OCI-LY1 (cell line): ENCODE results near the gene UBASH3B.

Experiments
- H2AFZ ChIP-seq: fragments of 200-600 bp; sonication (generic), shearing (Covaris generic); 2 replicates; pipeline ENCODE4 v1.6.0; 2014; ENCODE audit warnings: antibody characterized with exemption, mild to moderate bottlenecking, low read length
- H3F3A ChIP-seq: fragments of 200-600 bp; sonication (generic), shearing (Covaris generic); 2 replicates; pipeline ENCODE4 v1.6.0; 2014; ENCODE audit warnings: mild to moderate bottlenecking, antibody characterized with exemption, low read length, moderate library complexity; ENCODE audit not compliant: insufficient read depth
- H3K27ac ChIP-seq: fragments of 200-600 bp; sonication (generic); 2 replicates; pipeline ENCODE4 v1.5.1; 2014; ENCODE audit warnings: low read length, mixed run types, mild to moderate bottlenecking, low read depth; ENCODE audit not compliant: poor library complexity, severe bottlenecking
- H3K27me3 ChIP-seq: fragments of 200-600 bp; sonication (generic); 2 replicates; pipeline ENCODE4 v1.6.0; 2014; ENCODE audit warnings: antibody characterized with exemption, mild to moderate bottlenecking, low read length, moderate library complexity; ENCODE audit not compliant: insufficient read depth
- H3K36me3 ChIP-seq: fragments of 200-600 bp; sonication (generic); 2 replicates; pipeline ENCODE4 v1.6.1; 2014; ENCODE audit warnings: mild to moderate bottlenecking, antibody characterized with exemption, low read length, moderate library complexity, mixed read lengths; ENCODE audit not compliant: insufficient read depth
- H3K4me1 ChIP-seq: fragments of 200-600 bp; sonication (generic); 2 replicates; pipeline ENCODE4 v1.5.1; 2014; ENCODE audit warnings: mild to moderate bottlenecking, low read length, moderate library complexity; ENCODE audit not compliant: insufficient read depth, severe bottlenecking
- H3K4me2 ChIP-seq: fragments of 200-600 bp; sonication (generic), shearing (Covaris generic); 2 replicates; pipeline ENCODE4 v1.6.1; 2014; ENCODE audit warnings: low read length
- H3K4me3 ChIP-seq: fragments of 200-600 bp; sonication (generic); 2 replicates; pipeline ENCODE4 v1.5.1; 2014; ENCODE audit warnings: low read length, low read depth, mild to moderate bottlenecking, mixed read lengths; ENCODE audit not compliant: poor library complexity, severe bottlenecking
- H3K79me2 ChIP-seq: fragments of 200-600 bp; shearing (Covaris generic); 2 replicates; pipeline ENCODE4 v1.6.1; 2016; ENCODE audit warnings: mixed run types, low read length, mixed read lengths; ENCODE audit not compliant: insufficient read depth
- H3K9ac ChIP-seq: fragments of 200-600 bp; sonication (generic), shearing (Covaris generic); 2 replicates; pipeline ENCODE4 v1.6.1; 2014; ENCODE audit warnings: mild to moderate bottlenecking, low read length, mixed read lengths
- H3K9me2 ChIP-seq: fragments of 200-600 bp; sonication (generic), shearing (Covaris generic); 2 replicates; pipeline ENCODE4 v1.6.1; 2014; ENCODE audit warnings: low read depth, mild to moderate bottlenecking, low read length, mixed read lengths
- H3K9me3 ChIP-seq: fragments of 200-600 bp; shearing (Covaris generic); 2 replicates; pipeline ENCODE4 v1.6.1; 2014; ENCODE audit warnings: low read length, mixed read lengths
- H4K20me1 ChIP-seq: fragments of 200-600 bp; sonication (generic), shearing (Covaris generic); 2 replicates; pipeline ENCODE4 v1.6.0; 2016; ENCODE audit warnings: mild to moderate bottlenecking, low read length; ENCODE audit not compliant: insufficient read depth
- EZH2 ChIP-seq: fragments of 200-600 bp; sonication (generic), shearing (Covaris generic); IDR thresholded peaks from 2 replicates; pipeline ENCODE4 v1.8.0; 2017; ENCODE audit warnings: borderline replicate concordance, mixed run types, mild to moderate bottlenecking, antibody characterized with exemption, low read length, moderate library complexity, mixed read lengths
- TF ChIP-seq, protein P1 (sequence below): fragments of 200-600 bp; sonication (generic), shearing (Covaris generic); IDR thresholded peaks from 2 replicates; pipeline ENCODE4 v1.5.1; 2017; ENCODE audit warnings: mild to moderate bottlenecking, antibody characterized with exemption, low read length, moderate library complexity, mixed read lengths

UBASH3B gene

DNA sequence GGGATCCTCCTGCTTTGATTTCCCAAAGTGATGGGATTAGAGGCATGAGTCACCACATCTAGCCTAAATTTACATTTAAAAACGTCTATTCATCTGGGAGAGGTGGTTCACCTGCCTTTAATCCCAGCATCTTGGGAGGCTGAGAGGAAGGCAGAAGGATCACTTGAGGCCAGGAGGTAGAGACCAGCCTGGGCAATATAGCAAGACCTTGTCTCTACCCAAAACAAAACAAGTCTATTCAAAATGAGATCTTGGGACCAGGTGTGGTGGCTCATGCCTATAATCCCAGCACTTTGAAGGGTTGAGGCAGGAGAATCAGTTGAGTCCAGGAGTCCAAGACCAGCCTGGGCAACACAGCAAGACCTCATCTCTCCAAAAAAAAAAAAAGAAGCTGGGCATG, 4.9 kb upstream of the UBASH3B start:
- Histone ChIP-seq H2AFZ (no peak overlapping the region), H3K4me2 (no peak overlapping the region), H3K27ac (no peak overlapping the region), H3K9me2 (no peaks in the 10 kb centered on the region), H3K4me3 (no peak overlapping the region), H3K27me3 (no peaks in the 10 kb centered on the region), H3K36me3 (no peaks in the 10 kb centered on the region), H3K9me3 (no peaks in the 10 kb centered on the region), H3K79me2 (no peaks in the 10 kb centered on the region), H3K9ac (no peak overlapping the region), H3F3A (no peaks in the 10 kb centered on the region), H4K20me1 (no peaks in the 10 kb centered on the region), H3K4me1 (peaks cover 3% of the 10 kb centered on the region)
- TF ChIP-seq EZH2, result no peak
- TF ChIP-seq, protein P1, sequence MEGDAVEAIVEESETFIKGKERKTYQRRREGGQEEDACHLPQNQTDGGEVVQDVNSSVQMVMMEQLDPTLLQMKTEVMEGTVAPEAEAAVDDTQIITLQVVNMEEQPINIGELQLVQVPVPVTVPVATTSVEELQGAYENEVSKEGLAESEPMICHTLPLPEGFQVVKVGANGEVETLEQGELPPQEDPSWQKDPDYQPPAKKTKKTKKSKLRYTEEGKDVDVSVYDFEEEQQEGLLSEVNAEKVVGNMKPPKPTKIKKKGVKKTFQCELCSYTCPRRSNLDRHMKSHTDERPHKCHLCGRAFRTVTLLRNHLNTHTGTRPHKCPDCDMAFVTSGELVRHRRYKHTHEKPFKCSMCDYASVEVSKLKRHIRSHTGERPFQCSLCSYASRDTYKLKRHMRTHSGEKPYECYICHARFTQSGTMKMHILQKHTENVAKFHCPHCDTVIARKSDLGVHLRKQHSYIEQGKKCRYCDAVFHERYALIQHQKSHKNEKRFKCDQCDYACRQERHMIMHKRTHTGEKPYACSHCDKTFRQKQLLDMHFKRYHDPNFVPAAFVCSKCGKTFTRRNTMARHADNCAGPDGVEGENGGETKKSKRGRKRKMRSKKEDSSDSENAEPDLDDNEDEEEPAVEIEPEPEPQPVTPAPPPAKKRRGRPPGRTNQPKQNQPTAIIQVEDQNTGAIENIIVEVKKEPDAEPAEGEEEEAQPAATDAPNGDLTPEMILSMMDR, result no peak

DNA sequence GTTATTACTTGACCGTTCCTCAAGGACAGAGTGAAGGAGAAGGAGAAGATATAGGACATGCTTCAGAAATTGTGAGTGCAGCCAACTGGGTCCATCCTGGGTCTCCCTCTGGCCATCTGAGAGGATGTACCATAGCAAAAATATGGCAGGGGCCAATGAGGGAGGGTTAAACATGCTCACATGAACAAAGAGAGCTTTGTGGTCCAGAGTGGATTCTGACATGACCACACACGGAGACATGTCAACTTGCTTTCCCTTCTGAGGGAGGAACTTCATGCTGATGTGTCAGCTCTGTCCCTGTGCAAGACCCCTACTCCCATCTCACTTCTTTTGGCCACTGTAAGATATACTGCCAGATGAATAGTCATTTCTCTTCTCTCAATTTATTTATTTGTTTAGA, 3.0 kb upstream of the UBASH3B start:
- H3K4me2 ChIP-seq, result no peak overlapping the region

DNA sequence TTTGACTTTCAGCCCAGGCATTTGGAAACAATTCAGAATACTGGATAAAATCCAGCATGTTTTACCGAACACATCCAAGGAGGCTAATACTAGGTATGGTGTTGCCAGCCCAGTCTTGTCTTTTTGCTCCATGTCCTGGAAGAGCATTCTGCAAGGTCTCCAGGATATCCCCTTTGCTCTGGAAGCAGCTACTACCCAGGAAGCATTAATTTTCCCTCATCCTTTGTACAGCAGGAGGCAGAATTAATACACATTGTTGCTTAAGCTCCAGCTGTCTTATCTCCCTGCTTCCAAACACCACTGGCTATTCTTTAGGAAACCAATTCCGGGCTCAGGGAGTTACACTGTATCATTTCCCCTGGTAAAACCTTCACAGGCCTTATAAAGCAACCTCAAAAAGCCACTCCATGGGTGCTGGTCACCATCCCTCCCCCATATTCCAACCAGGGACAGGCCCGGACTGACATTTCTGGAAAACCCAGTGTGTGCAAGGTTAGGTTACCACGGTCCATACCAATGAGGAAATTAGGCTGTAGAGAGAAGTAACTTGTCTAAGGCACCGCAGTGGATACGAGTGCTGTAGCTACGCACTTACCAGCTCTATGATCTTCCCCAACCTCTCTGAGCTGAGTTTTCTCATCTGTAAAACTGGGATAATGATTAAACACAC, 1.5 kb upstream of the UBASH3B start:
- no peaks in the 10 kb centered on the region for H4K20me1 ChIP-seq
- H3K27me3 ChIP-seq, result no peaks in the 10 kb centered on the region
- no peaks in the 10 kb centered on the region for H3F3A ChIP-seq
- TF ChIP-seq EZH2, result no peak
- TF ChIP-seq, protein P1, result no peak
- no peak overlapping the region for H2AFZ ChIP-seq
- no peak overlapping the region for H3K4me3 ChIP-seq
- no peak overlapping the region for H3K9ac ChIP-seq
- H3K4me1 ChIP-seq, result peaks cover 10% of the 10 kb centered on the region
- no peaks in the 10 kb centered on the region for H3K9me2 ChIP-seq
- no peak overlapping the region for H3K4me2 ChIP-seq
- no peak overlapping the region for H3K27ac ChIP-seq
- no peaks in the 10 kb centered on the region; the same call in 1 of the 2 replicates for H3K36me3 ChIP-seq
- H3K9me3 ChIP-seq, result no peaks in the 10 kb centered on the region
- H3K79me2 ChIP-seq, result no peaks in the 10 kb centered on the region

More for the DNA sequence above, 3.0 kb upstream of the UBASH3B start:
- Histone ChIP-seq H3K36me3 (no peaks in the 10 kb centered on the region), H4K20me1 (no peaks in the 10 kb centered on the region), H3K79me2 (no peaks in the 10 kb centered on the region), H3K4me1 (peaks cover 10% of the 10 kb centered on the region), H3K27ac (no peak overlapping the region), H3K4me3 (no peak overlapping the region), H3K9ac (no peak overlapping the region), H3K9me3 (no peaks in the 10 kb centered on the region), H3F3A (no peaks in the 10 kb centered on the region), H3K27me3 (no peaks in the 10 kb centered on the region), H3K9me2 (no peaks in the 10 kb centered on the region), H2AFZ (no peak overlapping the region)
- TF ChIP-seq, protein P1, result no peak
- TF ChIP-seq EZH2, result no peak
